H9 (cell line): ENCODE data around the gene IQSEC1. TPM values are rescaled to one million over a fixed set of nuclear protein-coding genes. Genes with fewer than 3 reads are reported as not detected.

Source experiments
- DNase-seq: peaks from one replicate; pipeline ENCODE4 v3.0.0-alpha.2; 2017
- H2AFZ ChIP-seq: one replicate; pipeline ENCODE4 v1.6.1; 2013; ENCODE audit warnings: mild to moderate bottlenecking, low read length, control low read depth, moderate library complexity
- H2AK5ac ChIP-seq: 2 replicates; pipeline ENCODE4 v1.6.1; 2013; ENCODE audit warnings: low read length, control low read depth, mixed read lengths; ENCODE audit not compliant: insufficient read length
- H2BK120ac ChIP-seq: one replicate; pipeline ENCODE4 v1.6.1; 2013; ENCODE audit warnings: low read depth, mild to moderate bottlenecking, low read length, control low read depth, inconsistent platforms; ENCODE audit not compliant: poor library complexity, severe bottlenecking
- H2BK12ac ChIP-seq: 2 replicates; pipeline ENCODE4 v1.6.1; 2013; ENCODE audit warnings: low read length, control low read depth, mixed read lengths, low read depth; ENCODE audit not compliant: insufficient read length
- H2BK15ac ChIP-seq: 2 replicates; pipeline ENCODE4 v1.6.1; 2013; ENCODE audit warnings: low read depth, low read length, control low read depth
- H2BK20ac ChIP-seq: one replicate; pipeline ENCODE4 v1.6.1; 2013; ENCODE audit warnings: low read depth, mild to moderate bottlenecking, low read length, control low read depth, inconsistent platforms; ENCODE audit not compliant: poor library complexity, severe bottlenecking
- H2BK5ac ChIP-seq: 2 replicates; pipeline ENCODE4 v1.6.1; 2013; ENCODE audit warnings: low read length, control low read depth, mixed read lengths; ENCODE audit not compliant: insufficient read length
- H3K14ac ChIP-seq: 2 replicates; pipeline ENCODE4 v1.6.1; 2013; ENCODE audit warnings: low read length, control low read depth; ENCODE audit not compliant: insufficient read depth
- H3K18ac ChIP-seq: 2 replicates; pipeline ENCODE4 v1.6.1; 2013; ENCODE audit warnings: low read depth, mild to moderate bottlenecking, mixed read lengths, low read length, control low read depth; ENCODE audit not compliant: insufficient read length
- H3K23ac ChIP-seq: 2 replicates; pipeline ENCODE4 v1.6.1; 2013; ENCODE audit warnings: low read length, control low read depth, mixed read lengths, low read depth; ENCODE audit not compliant: insufficient read length
- H3K23me2 ChIP-seq: 2 replicates; pipeline ENCODE4 v1.6.1; 2013; ENCODE audit warnings: low read depth, mild to moderate bottlenecking, mixed read lengths, low read length, control low read depth; ENCODE audit not compliant: insufficient read length, poor library complexity, severe bottlenecking
- H3K27ac ChIP-seq: 2 replicates; pipeline ENCODE4 v1.5.1; 2013; ENCODE audit warnings: low read length, control low read depth, mixed read lengths, low read depth; ENCODE audit not compliant: insufficient read length
- H3K27me3 ChIP-seq: 2 replicates; pipeline ENCODE4 v1.6.1; 2013; ENCODE audit warnings: low read length, control low read depth, inconsistent platforms; ENCODE audit not compliant: insufficient read depth
- H3K4ac ChIP-seq: 2 replicates; pipeline ENCODE4 v1.6.1; 2013; ENCODE audit warnings: low read depth, mild to moderate bottlenecking, control low read depth, inconsistent platforms, low read length, moderate library complexity
- H3K4me1 ChIP-seq: 2 replicates; pipeline ENCODE4 v1.6.1; 2013; ENCODE audit warnings: low read length, control low read depth, inconsistent platforms; ENCODE audit not compliant: insufficient read depth
- H3K4me2 ChIP-seq: 2 replicates; pipeline ENCODE4 v1.6.1; 2013; ENCODE audit warnings: low read length, control low read depth, mixed read lengths; ENCODE audit not compliant: insufficient read length, insufficient read depth
- H3K56ac ChIP-seq: 2 replicates; pipeline ENCODE4 v1.6.1; 2013; ENCODE audit warnings: low read depth, mild to moderate bottlenecking, mixed read lengths, low read length, control low read depth; ENCODE audit not compliant: insufficient read length
- H3K79me1 ChIP-seq: 2 replicates; pipeline ENCODE4 v1.6.1; 2013; ENCODE audit warnings: low read depth, mild to moderate bottlenecking, moderate library complexity, low read length, control low read depth, inconsistent platforms; ENCODE audit not compliant: insufficient read depth, poor library complexity, severe bottlenecking
- H3K79me2 ChIP-seq: 2 replicates; pipeline ENCODE4 v1.6.1; 2013; ENCODE audit warnings: low read length, control low read depth, inconsistent platforms; ENCODE audit not compliant: insufficient read depth
- H3K9ac ChIP-seq: 2 replicates; pipeline ENCODE4 v1.6.1; 2013; ENCODE audit warnings: low read length, control low read depth, mixed read lengths; ENCODE audit not compliant: insufficient read length; ENCODE audit errors: extremely low read depth
- H3K9me3 ChIP-seq: one replicate; pipeline ENCODE4 v1.6.1; 2013; ENCODE audit warnings: low read depth, low read length, inconsistent platforms; ENCODE audit not compliant: control insufficient read depth
- H3T11ph ChIP-seq: one replicate; pipeline ENCODE4 v1.6.1; 2013; ENCODE audit warnings: mild to moderate bottlenecking, low read length, control low read depth, inconsistent platforms
- H4K20me1 ChIP-seq: one replicate; pipeline ENCODE4 v1.6.1; 2013; ENCODE audit not compliant: control insufficient read depth, insufficient read length, insufficient read depth
- H4K5ac ChIP-seq: 2 replicates; pipeline ENCODE4 v1.6.1; 2013; ENCODE audit warnings: low read depth, mild to moderate bottlenecking, mixed read lengths, low read length, control low read depth; ENCODE audit not compliant: insufficient read length
- H4K8ac ChIP-seq: replicated peaks from 2 replicates; pipeline ENCODE4 v1.6.1; 2013; ENCODE audit warnings: low read length, control low read depth, mixed read lengths, low read depth; ENCODE audit not compliant: insufficient read length
- H4K91ac ChIP-seq: 2 replicates; pipeline ENCODE4 v1.6.1; 2013; ENCODE audit warnings: low read depth, mild to moderate bottlenecking, moderate library complexity, mixed read lengths, low read length, control low read depth; ENCODE audit not compliant: insufficient read length
- H3K27ac Mint-ChIP-seq, 3 experiments: 2 replicates in 2 of 3; 3 replicates in 1 of 3; pipeline ENCODE4 v1.8.0; 2020 to 2021; ENCODE audit warnings: mixed read lengths in 3 of 3, mild to moderate bottlenecking in 1 of 3, moderate library complexity in 1 of 3
- H3K27me3 Mint-ChIP-seq: 2 replicates; pipeline ENCODE4 v1.8.0; 2021; ENCODE audit warnings: low read depth, mild to moderate bottlenecking, moderate library complexity, mixed read lengths
- H3K36me3 Mint-ChIP-seq, 3 experiments: 2 replicates in 2 of 3; 3 replicates in 1 of 3; pipeline ENCODE4 v1.8.0; 2020 to 2021; ENCODE audit warnings: low read depth in 3 of 3, mixed read lengths in 3 of 3; ENCODE audit not compliant: insufficient read depth in 1 of 3
- H3K4me1 Mint-ChIP-seq, 2 experiments: 2 replicates each; pipeline ENCODE4 v1.8.0; 2020; ENCODE audit warnings: mixed read lengths in 2 of 2
- H3K4me3 Mint-ChIP-seq, 2 experiments: 2 replicates in 1 of 2; 3 replicates in 1 of 2; pipeline ENCODE4 v1.8.0; 2020 to 2021; ENCODE audit warnings: mild to moderate bottlenecking in 2 of 2, mixed read lengths in 2 of 2, moderate library complexity in 1 of 2
- H3K9me3 Mint-ChIP-seq, 2 experiments: 2 replicates in 1 of 2; 3 replicates in 1 of 2; pipeline ENCODE4 v1.8.0; 2020; ENCODE audit warnings: mild to moderate bottlenecking in 2 of 2, mixed read lengths in 2 of 2, moderate library complexity in 1 of 2
- CTCF ChIP-seq: fragments of 200-600 bp; sonication (generic); conservative IDR thresholded peaks from 3 replicates; pipeline ENCODE4 v1.8.0; 2021; ENCODE audit warnings: antibody characterized with exemption, mild to moderate bottlenecking
- WGBS: extraction: QIAGEN DNeasy Blood & Tissue Kit; methylation state at CpG from one replicate; pipeline ENCODE4 v1.1.7; 2013; ENCODE audit warnings: missing lambda C conversion rate, low lambda C conversion rate, mixed read lengths; ENCODE audit not compliant: insufficient read length; ENCODE audit errors: extremely low coverage; 5-methylcytosine and 5-hydroxymethylcytosine counted together
- total RNA-seq: library from RNA; stranded (reverse); gene quantifications from 2 replicates; pipeline ENCODE4 v1.2.1, GENCODE V29; 2021

Gene IQSEC1
- total RNA-seq, 1 experiment from 2014 or later, result 19.1 TPM

DNA sequence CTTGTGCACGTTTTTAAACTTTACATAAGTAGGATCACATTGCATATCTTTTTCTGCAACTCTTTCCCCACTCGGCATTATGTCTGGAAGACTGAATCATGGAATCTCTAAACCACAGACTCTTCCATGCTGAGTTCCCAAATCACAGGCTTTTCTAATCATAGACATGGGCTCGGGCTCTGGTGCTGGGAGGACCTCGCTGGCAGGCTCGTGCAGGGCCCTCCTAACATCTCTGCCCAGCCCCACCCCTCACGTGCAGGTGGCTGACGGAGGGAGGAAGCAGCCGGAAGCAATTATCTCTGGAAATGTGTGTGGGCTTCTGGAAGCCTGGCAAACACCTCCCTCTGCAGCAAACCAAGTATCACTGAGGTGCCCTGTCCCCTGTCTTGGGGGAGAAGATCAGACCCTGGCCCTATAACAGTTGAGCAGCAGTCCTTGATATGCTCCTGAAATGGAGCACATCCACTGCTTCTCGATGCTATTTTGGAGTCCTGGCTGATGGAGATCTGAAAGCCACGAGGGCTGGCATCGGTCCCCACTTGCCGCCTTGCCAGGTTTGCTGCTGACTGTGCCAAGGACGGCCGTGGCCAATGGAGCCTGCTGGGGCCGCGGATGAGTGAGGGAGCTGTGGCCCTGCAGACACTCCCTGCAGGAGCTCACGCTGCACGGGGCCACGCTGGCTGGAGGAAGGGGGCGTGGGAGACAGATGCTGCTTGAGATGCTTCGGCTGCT lies 4.4 kb upstream of the IQSEC1 start:
- no peak overlapping the region for H3K56ac ChIP-seq
- Mint-ChIP-seq H3K27ac (no peak overlapping the region), H3K4me1 (peaks cover 12 to 31% of the 10 kb centered on the region in 2 experiments), H3K9me3 (no peaks in the 10 kb centered on the region), H3K27me3 (peaks cover 45% of the 10 kb centered on the region), H3K4me3 (no peak overlapping the region), H3K36me3 (peaks cover 0 to 1% (median 0%) of the 10 kb centered on the region in 3 experiments; a peak in 1 of 7 replicates)
- no peaks in the 10 kb centered on the region for H3K9me3 ChIP-seq
- no peak overlapping the region for H3K18ac ChIP-seq
- H4K91ac ChIP-seq, result no peak overlapping the region
- no peak overlapping the region for H2BK5ac ChIP-seq
- H2BK12ac ChIP-seq, result no peak overlapping the region
- H4K5ac ChIP-seq, result no peak overlapping the region
- no peaks in the 10 kb centered on the region for H3K79me1 ChIP-seq
- no peak overlapping the region for H3K23ac ChIP-seq
- H3K14ac ChIP-seq, result no peak overlapping the region
- no peaks in the 10 kb centered on the region for H4K20me1 ChIP-seq
- DNase-seq, result no peak
- H2AFZ ChIP-seq, result no peak overlapping the region
- no peaks in the 10 kb centered on the region for H3K4me1 ChIP-seq
- WGBS, result no CpG with 5 or more reads among the region's 21 CpGs
- no peaks in the 10 kb centered on the region for H3K79me2 ChIP-seq
- H3T11ph ChIP-seq, result no peak overlapping the region
- no peak for TF ChIP-seq CTCF
- H2AK5ac ChIP-seq, result no peak overlapping the region
- no peak overlapping the region for H3K4me2 ChIP-seq
- H2BK15ac ChIP-seq, result no peak overlapping the region
- peaks cover 3% of the 10 kb centered on the region for H3K23me2 ChIP-seq
- peaks cover 4% of the 10 kb centered on the region; the same call in 1 of the 2 replicates for H3K27me3 ChIP-seq
- no peak overlapping the region for H4K8ac ChIP-seq
- no peak overlapping the region for H3K27ac ChIP-seq
- no peak overlapping the region for H3K9ac ChIP-seq
- H2BK120ac ChIP-seq, result no peak overlapping the region
- H3K4ac ChIP-seq, result no peak overlapping the region
- no peak overlapping the region for H2BK20ac ChIP-seq
